H9 (cell line): ENCODE data around the gene SMARCE1. TPM values are rescaled to one million over a fixed set of nuclear protein-coding genes. Genes with fewer than 3 reads are reported as not detected.
"Not testable (repeated sequence)": the region's sequence is repeated elsewhere in the genome, so short reads cannot be mapped to it uniquely, and the experiment has no call there.

Experiments
- DNase-seq: peaks from one replicate; pipeline ENCODE4 v3.0.0-alpha.2; 2017
- H2AFZ ChIP-seq: one replicate; pipeline ENCODE4 v1.6.1; 2013; ENCODE audit warnings: mild to moderate bottlenecking, low read length, control low read depth, moderate library complexity
- H2AK5ac ChIP-seq: 2 replicates; pipeline ENCODE4 v1.6.1; 2013; ENCODE audit warnings: low read length, control low read depth, mixed read lengths; ENCODE audit not compliant: insufficient read length
- H2BK120ac ChIP-seq: one replicate; pipeline ENCODE4 v1.6.1; 2013; ENCODE audit warnings: low read depth, mild to moderate bottlenecking, low read length, control low read depth, inconsistent platforms; ENCODE audit not compliant: poor library complexity, severe bottlenecking
- H2BK12ac ChIP-seq: 2 replicates; pipeline ENCODE4 v1.6.1; 2013; ENCODE audit warnings: low read length, control low read depth, mixed read lengths, low read depth; ENCODE audit not compliant: insufficient read length
- H2BK15ac ChIP-seq: 2 replicates; pipeline ENCODE4 v1.6.1; 2013; ENCODE audit warnings: low read depth, low read length, control low read depth
- H2BK20ac ChIP-seq: one replicate; pipeline ENCODE4 v1.6.1; 2013; ENCODE audit warnings: low read depth, mild to moderate bottlenecking, low read length, control low read depth, inconsistent platforms; ENCODE audit not compliant: poor library complexity, severe bottlenecking
- H2BK5ac ChIP-seq: 2 replicates; pipeline ENCODE4 v1.6.1; 2013; ENCODE audit warnings: low read length, control low read depth, mixed read lengths; ENCODE audit not compliant: insufficient read length
- H3K14ac ChIP-seq: 2 replicates; pipeline ENCODE4 v1.6.1; 2013; ENCODE audit warnings: low read length, control low read depth; ENCODE audit not compliant: insufficient read depth
- H3K18ac ChIP-seq: 2 replicates; pipeline ENCODE4 v1.6.1; 2013; ENCODE audit warnings: low read depth, mild to moderate bottlenecking, mixed read lengths, low read length, control low read depth; ENCODE audit not compliant: insufficient read length
- H3K23ac ChIP-seq: 2 replicates; pipeline ENCODE4 v1.6.1; 2013; ENCODE audit warnings: low read length, control low read depth, mixed read lengths, low read depth; ENCODE audit not compliant: insufficient read length
- H3K23me2 ChIP-seq: 2 replicates; pipeline ENCODE4 v1.6.1; 2013; ENCODE audit warnings: low read depth, mild to moderate bottlenecking, mixed read lengths, low read length, control low read depth; ENCODE audit not compliant: insufficient read length, poor library complexity, severe bottlenecking
- H3K27ac ChIP-seq: 2 replicates; pipeline ENCODE4 v1.5.1; 2013; ENCODE audit warnings: low read length, control low read depth, mixed read lengths, low read depth; ENCODE audit not compliant: insufficient read length
- H3K27me3 ChIP-seq: 2 replicates; pipeline ENCODE4 v1.6.1; 2013; ENCODE audit warnings: low read length, control low read depth, inconsistent platforms; ENCODE audit not compliant: insufficient read depth
- H3K4ac ChIP-seq: 2 replicates; pipeline ENCODE4 v1.6.1; 2013; ENCODE audit warnings: low read depth, mild to moderate bottlenecking, control low read depth, inconsistent platforms, low read length, moderate library complexity
- H3K4me1 ChIP-seq: 2 replicates; pipeline ENCODE4 v1.6.1; 2013; ENCODE audit warnings: low read length, control low read depth, inconsistent platforms; ENCODE audit not compliant: insufficient read depth
- H3K4me2 ChIP-seq: 2 replicates; pipeline ENCODE4 v1.6.1; 2013; ENCODE audit warnings: low read length, control low read depth, mixed read lengths; ENCODE audit not compliant: insufficient read length, insufficient read depth
- H3K56ac ChIP-seq: 2 replicates; pipeline ENCODE4 v1.6.1; 2013; ENCODE audit warnings: low read depth, mild to moderate bottlenecking, mixed read lengths, low read length, control low read depth; ENCODE audit not compliant: insufficient read length
- H3K79me1 ChIP-seq: 2 replicates; pipeline ENCODE4 v1.6.1; 2013; ENCODE audit warnings: low read depth, mild to moderate bottlenecking, moderate library complexity, low read length, control low read depth, inconsistent platforms; ENCODE audit not compliant: insufficient read depth, poor library complexity, severe bottlenecking
- H3K79me2 ChIP-seq: 2 replicates; pipeline ENCODE4 v1.6.1; 2013; ENCODE audit warnings: low read length, control low read depth, inconsistent platforms; ENCODE audit not compliant: insufficient read depth
- H3K9ac ChIP-seq: 2 replicates; pipeline ENCODE4 v1.6.1; 2013; ENCODE audit warnings: low read length, control low read depth, mixed read lengths; ENCODE audit not compliant: insufficient read length; ENCODE audit errors: extremely low read depth
- H3K9me3 ChIP-seq: one replicate; pipeline ENCODE4 v1.6.1; 2013; ENCODE audit warnings: low read depth, low read length, inconsistent platforms; ENCODE audit not compliant: control insufficient read depth
- H3T11ph ChIP-seq: one replicate; pipeline ENCODE4 v1.6.1; 2013; ENCODE audit warnings: mild to moderate bottlenecking, low read length, control low read depth, inconsistent platforms
- H4K20me1 ChIP-seq: one replicate; pipeline ENCODE4 v1.6.1; 2013; ENCODE audit not compliant: control insufficient read depth, insufficient read length, insufficient read depth
- H4K5ac ChIP-seq: 2 replicates; pipeline ENCODE4 v1.6.1; 2013; ENCODE audit warnings: low read depth, mild to moderate bottlenecking, mixed read lengths, low read length, control low read depth; ENCODE audit not compliant: insufficient read length
- H4K8ac ChIP-seq: replicated peaks from 2 replicates; pipeline ENCODE4 v1.6.1; 2013; ENCODE audit warnings: low read length, control low read depth, mixed read lengths, low read depth; ENCODE audit not compliant: insufficient read length
- H4K91ac ChIP-seq: 2 replicates; pipeline ENCODE4 v1.6.1; 2013; ENCODE audit warnings: low read depth, mild to moderate bottlenecking, moderate library complexity, mixed read lengths, low read length, control low read depth; ENCODE audit not compliant: insufficient read length
- H3K27ac Mint-ChIP-seq, 3 experiments: 2 replicates in 2 of 3; 3 replicates in 1 of 3; pipeline ENCODE4 v1.8.0; 2020 to 2021; ENCODE audit warnings: mixed read lengths in 3 of 3, mild to moderate bottlenecking in 1 of 3, moderate library complexity in 1 of 3
- H3K27me3 Mint-ChIP-seq: 2 replicates; pipeline ENCODE4 v1.8.0; 2021; ENCODE audit warnings: low read depth, mild to moderate bottlenecking, moderate library complexity, mixed read lengths
- H3K36me3 Mint-ChIP-seq, 3 experiments: 2 replicates in 2 of 3; 3 replicates in 1 of 3; pipeline ENCODE4 v1.8.0; 2020 to 2021; ENCODE audit warnings: low read depth in 3 of 3, mixed read lengths in 3 of 3; ENCODE audit not compliant: insufficient read depth in 1 of 3
- H3K4me1 Mint-ChIP-seq, 2 experiments: 2 replicates each; pipeline ENCODE4 v1.8.0; 2020; ENCODE audit warnings: mixed read lengths in 2 of 2
- H3K4me3 Mint-ChIP-seq, 2 experiments: 2 replicates in 1 of 2; 3 replicates in 1 of 2; pipeline ENCODE4 v1.8.0; 2020 to 2021; ENCODE audit warnings: mild to moderate bottlenecking in 2 of 2, mixed read lengths in 2 of 2, moderate library complexity in 1 of 2
- H3K9me3 Mint-ChIP-seq, 2 experiments: 2 replicates in 1 of 2; 3 replicates in 1 of 2; pipeline ENCODE4 v1.8.0; 2020; ENCODE audit warnings: mild to moderate bottlenecking in 2 of 2, mixed read lengths in 2 of 2, moderate library complexity in 1 of 2
- WGBS: extraction: QIAGEN DNeasy Blood & Tissue Kit; methylation state at CpG from one replicate; pipeline ENCODE4 v1.1.7; 2013; ENCODE audit warnings: missing lambda C conversion rate, low lambda C conversion rate, mixed read lengths; ENCODE audit not compliant: insufficient read length; ENCODE audit errors: extremely low coverage; 5-methylcytosine and 5-hydroxymethylcytosine counted together
- total RNA-seq: library from RNA; stranded (reverse); gene quantifications from 2 replicates; pipeline ENCODE4 v1.2.1, GENCODE V29; 2021
- TF ChIP-seq, protein P1 (sequence below): fragments of 200-600 bp; sonication (generic); conservative IDR thresholded peaks from 3 replicates; pipeline ENCODE4 v1.8.0; 2021; ENCODE audit warnings: antibody characterized with exemption, mild to moderate bottlenecking

The SMARCE1 gene
- total RNA-seq, 1 experiment from 2014 or later, result 122 TPM

- H3K4me2 ChIP-seq, result no peak overlapping the region
- H4K20me1 ChIP-seq, result no peaks in the 10 kb centered on the region
- no peak overlapping the region for H2AK5ac ChIP-seq
- H2BK12ac ChIP-seq, result no peak overlapping the region
- Mint-ChIP-seq H3K27ac (no peak overlapping the region; a peak in 1 of 7 replicates), H3K9me3 (peaks cover 8% of the 10 kb centered on the region in 2 experiments; a peak in 4 of 5 replicates), H3K36me3 (peaks cover 0 to 5% (median 3%) of the 10 kb centered on the region in 3 experiments; a peak in 3 of 7 replicates), H3K4me3 (no peak overlapping the region), H3K4me1 (no peaks in the 10 kb centered on the region), H3K27me3 (peaks cover 26% of the 10 kb centered on the region)
- no peaks in the 10 kb centered on the region for H3K79me2 ChIP-seq
- no peak overlapping the region for H3K18ac ChIP-seq
- H4K8ac ChIP-seq, result no peak overlapping the region
- no CpG with 5 or more reads among the region's 2 CpGs for WGBS
- H3K23me2 ChIP-seq, result no peaks in the 10 kb centered on the region
- no peaks in the 10 kb centered on the region for H3K79me1 ChIP-seq
- no peak overlapping the region for H3K56ac ChIP-seq
- no peak overlapping the region for H2BK20ac ChIP-seq
- H4K91ac ChIP-seq, result no peak overlapping the region
- no peaks in the 10 kb centered on the region for H3K9me3 ChIP-seq
- H4K5ac ChIP-seq, result no peak overlapping the region
- H2BK120ac ChIP-seq, result no peak overlapping the region
- H3K4ac ChIP-seq, result no peak overlapping the region
- H2AFZ ChIP-seq, result no peak overlapping the region
- H3K27ac ChIP-seq, result no peak overlapping the region
- no peak overlapping the region for H3K23ac ChIP-seq
- H3K14ac ChIP-seq, result no peak overlapping the region
- H3K27me3 ChIP-seq, result 0 out of 2 replicates have a peak, but pooled peaks cover 3% of the 10 kb centered on the region
- TF ChIP-seq, protein P1, sequence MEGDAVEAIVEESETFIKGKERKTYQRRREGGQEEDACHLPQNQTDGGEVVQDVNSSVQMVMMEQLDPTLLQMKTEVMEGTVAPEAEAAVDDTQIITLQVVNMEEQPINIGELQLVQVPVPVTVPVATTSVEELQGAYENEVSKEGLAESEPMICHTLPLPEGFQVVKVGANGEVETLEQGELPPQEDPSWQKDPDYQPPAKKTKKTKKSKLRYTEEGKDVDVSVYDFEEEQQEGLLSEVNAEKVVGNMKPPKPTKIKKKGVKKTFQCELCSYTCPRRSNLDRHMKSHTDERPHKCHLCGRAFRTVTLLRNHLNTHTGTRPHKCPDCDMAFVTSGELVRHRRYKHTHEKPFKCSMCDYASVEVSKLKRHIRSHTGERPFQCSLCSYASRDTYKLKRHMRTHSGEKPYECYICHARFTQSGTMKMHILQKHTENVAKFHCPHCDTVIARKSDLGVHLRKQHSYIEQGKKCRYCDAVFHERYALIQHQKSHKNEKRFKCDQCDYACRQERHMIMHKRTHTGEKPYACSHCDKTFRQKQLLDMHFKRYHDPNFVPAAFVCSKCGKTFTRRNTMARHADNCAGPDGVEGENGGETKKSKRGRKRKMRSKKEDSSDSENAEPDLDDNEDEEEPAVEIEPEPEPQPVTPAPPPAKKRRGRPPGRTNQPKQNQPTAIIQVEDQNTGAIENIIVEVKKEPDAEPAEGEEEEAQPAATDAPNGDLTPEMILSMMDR, result no peak
- no peak overlapping the region for H2BK15ac ChIP-seq
- no peaks in the 10 kb centered on the region for H3K4me1 ChIP-seq
- DNase-seq, result no peak
- H2BK5ac ChIP-seq, result no peak overlapping the region
- no peak overlapping the region for H3T11ph ChIP-seq
- no peak overlapping the region for H3K9ac ChIP-seq
These were observed 59.1 kb downstream of the SMARCE1 start for GRCh38 chr17:40588552-40588951.

DNA sequence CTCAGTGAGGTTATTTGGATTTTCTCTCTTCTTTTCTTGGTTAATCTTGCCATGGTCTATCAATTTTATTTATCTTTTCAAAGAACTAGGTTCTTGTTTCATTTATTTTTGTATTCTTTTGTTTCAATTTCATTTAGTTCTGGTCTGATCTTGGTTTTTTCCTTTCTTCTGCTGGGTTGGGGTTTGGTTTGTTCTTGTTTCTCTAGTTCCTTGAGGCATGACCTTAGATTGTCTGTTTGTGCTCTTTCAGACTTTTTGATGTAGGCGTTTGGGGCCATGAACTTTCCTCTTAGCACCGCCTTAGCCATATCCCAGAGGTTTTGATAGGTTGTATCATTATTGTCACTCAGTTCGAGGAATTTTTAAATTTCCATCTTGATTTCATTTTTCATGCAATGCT lies 61.4 kb downstream of the SMARCE1 start:
- not testable (repeated sequence) for H3K27me3 ChIP-seq, H3K4me1 ChIP-seq, H2AK5ac ChIP-seq, DNase-seq, H3K9me3 ChIP-seq, H3K9ac ChIP-seq, H3K9me3 Mint-ChIP-seq, H3T11ph ChIP-seq, H2BK12ac ChIP-seq, H3K4ac ChIP-seq, H2BK5ac ChIP-seq, H4K8ac ChIP-seq, H3K56ac ChIP-seq, H4K5ac ChIP-seq, H3K23me2 ChIP-seq, H2BK20ac ChIP-seq, H2BK120ac ChIP-seq, H3K14ac ChIP-seq, H3K79me1 ChIP-seq, H4K91ac ChIP-seq, H3K4me3 Mint-ChIP-seq, H2BK15ac ChIP-seq, H3K4me1 Mint-ChIP-seq, H3K4me2 ChIP-seq, H4K20me1 ChIP-seq, H3K27ac Mint-ChIP-seq, H3K18ac ChIP-seq, H3K36me3 Mint-ChIP-seq, H3K23ac ChIP-seq, H3K79me2 ChIP-seq, H3K27ac ChIP-seq, H2AFZ ChIP-seq
- peaks cover 26% of the 10 kb centered on the region for H3K27me3 Mint-ChIP-seq
- WGBS, result no CpG with 5 or more reads among the region's 3 CpGs
